MM.1S (cell line): Measurements from ENCODE around the gene MYO1E.

ENCODE experiments used
- EZH2 ChIP-seq: fragments of 300-600 bp; sonication (generic); optimal IDR thresholded peaks from 2 replicates; pipeline ENCODE3; 2017; ENCODE audit warnings: low read depth, mild to moderate bottlenecking, antibody characterized with exemption, low read length, mixed read lengths
- TF ChIP-seq, protein P1 (sequence below): fragments of 300-600 bp; sonication (generic); IDR thresholded peaks from 2 replicates; pipeline ENCODE4 v1.5.1; 2016; ENCODE audit warnings: antibody characterized with exemption, low read length, mixed read lengths

DNA sequence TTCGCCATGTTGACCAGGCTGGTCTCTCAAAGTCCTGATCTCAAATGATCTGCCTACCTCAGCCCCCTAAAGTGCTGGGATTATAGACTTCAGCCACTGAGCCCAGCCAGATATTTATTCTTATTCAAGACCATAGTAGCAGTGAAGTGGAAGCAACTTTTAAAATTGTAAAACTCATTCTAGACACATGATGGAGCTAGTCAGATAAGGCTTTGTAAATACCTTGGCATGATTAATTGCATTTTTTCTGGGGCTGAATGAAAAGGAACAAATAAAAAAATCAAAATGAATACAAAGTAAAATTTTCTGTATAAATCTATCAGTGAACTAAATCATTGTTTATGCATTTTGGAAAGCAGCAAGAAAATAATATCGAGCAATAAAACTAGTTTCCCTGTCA is 4.1 kb upstream of the MYO1E start:
- TF ChIP-seq, protein P1, sequence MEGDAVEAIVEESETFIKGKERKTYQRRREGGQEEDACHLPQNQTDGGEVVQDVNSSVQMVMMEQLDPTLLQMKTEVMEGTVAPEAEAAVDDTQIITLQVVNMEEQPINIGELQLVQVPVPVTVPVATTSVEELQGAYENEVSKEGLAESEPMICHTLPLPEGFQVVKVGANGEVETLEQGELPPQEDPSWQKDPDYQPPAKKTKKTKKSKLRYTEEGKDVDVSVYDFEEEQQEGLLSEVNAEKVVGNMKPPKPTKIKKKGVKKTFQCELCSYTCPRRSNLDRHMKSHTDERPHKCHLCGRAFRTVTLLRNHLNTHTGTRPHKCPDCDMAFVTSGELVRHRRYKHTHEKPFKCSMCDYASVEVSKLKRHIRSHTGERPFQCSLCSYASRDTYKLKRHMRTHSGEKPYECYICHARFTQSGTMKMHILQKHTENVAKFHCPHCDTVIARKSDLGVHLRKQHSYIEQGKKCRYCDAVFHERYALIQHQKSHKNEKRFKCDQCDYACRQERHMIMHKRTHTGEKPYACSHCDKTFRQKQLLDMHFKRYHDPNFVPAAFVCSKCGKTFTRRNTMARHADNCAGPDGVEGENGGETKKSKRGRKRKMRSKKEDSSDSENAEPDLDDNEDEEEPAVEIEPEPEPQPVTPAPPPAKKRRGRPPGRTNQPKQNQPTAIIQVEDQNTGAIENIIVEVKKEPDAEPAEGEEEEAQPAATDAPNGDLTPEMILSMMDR = no peak
- TF ChIP-seq EZH2 = no peak
